Neural cell (in vitro differentiated cells): ENCODE data around the gene RSPRY1.

Experiments
- SMC3 ChIP-seq: fragments of 450-650 bp; conservative IDR thresholded peaks from 2 replicates; pipeline ENCODE4 v1.6.1; 2014; ENCODE audit warnings: antibody characterized with exemption, mild to moderate bottlenecking, moderate library complexity; ENCODE audit not compliant: poor library complexity
- TF ChIP-seq, protein P1 (sequence below): IDR thresholded peaks from 2 replicates; pipeline ENCODE4 v1.6.1; 2012; ENCODE audit warnings: borderline replicate concordance
- TF ChIP-seq, protein P2 (sequence below): fragments of 450-650 bp; IDR thresholded peaks from 2 replicates; pipeline ENCODE4 v1.5.1; 2014; ENCODE audit warnings: antibody characterized with exemption, mild to moderate bottlenecking, moderate library complexity; ENCODE audit not compliant: poor library complexity, severe bottlenecking

DNA sequence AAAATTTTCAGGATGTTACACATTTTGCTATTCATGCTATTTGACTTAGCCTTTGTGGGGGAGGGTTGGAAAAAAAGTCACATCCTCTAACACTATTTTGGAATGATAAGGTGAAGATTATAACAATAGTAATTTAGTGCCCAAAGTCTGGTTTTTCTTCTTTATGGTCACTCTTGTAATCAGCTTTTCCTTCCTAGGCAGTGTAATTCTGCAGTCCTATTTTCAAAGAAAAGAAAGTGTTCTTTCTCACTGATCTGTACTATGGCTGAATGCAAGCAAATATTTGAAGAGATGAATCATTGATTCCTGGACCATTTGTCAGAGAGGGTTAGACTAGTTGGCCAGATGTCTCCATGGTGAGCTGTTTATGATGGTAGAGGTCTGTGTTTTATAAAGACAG lies 8.4 kb downstream of the RSPRY1 start:
- TF ChIP-seq, protein P1, sequence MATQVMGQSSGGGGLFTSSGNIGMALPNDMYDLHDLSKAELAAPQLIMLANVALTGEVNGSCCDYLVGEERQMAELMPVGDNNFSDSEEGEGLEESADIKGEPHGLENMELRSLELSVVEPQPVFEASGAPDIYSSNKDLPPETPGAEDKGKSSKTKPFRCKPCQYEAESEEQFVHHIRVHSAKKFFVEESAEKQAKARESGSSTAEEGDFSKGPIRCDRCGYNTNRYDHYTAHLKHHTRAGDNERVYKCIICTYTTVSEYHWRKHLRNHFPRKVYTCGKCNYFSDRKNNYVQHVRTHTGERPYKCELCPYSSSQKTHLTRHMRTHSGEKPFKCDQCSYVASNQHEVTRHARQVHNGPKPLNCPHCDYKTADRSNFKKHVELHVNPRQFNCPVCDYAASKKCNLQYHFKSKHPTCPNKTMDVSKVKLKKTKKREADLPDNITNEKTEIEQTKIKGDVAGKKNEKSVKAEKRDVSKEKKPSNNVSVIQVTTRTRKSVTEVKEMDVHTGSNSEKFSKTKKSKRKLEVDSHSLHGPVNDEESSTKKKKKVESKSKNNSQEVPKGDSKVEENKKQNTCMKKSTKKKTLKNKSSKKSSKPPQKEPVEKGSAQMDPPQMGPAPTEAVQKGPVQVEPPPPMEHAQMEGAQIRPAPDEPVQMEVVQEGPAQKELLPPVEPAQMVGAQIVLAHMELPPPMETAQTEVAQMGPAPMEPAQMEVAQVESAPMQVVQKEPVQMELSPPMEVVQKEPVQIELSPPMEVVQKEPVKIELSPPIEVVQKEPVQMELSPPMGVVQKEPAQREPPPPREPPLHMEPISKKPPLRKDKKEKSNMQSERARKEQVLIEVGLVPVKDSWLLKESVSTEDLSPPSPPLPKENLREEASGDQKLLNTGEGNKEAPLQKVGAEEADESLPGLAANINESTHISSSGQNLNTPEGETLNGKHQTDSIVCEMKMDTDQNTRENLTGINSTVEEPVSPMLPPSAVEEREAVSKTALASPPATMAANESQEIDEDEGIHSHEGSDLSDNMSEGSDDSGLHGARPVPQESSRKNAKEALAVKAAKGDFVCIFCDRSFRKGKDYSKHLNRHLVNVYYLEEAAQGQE, result no peak
- TF ChIP-seq, protein P2, sequence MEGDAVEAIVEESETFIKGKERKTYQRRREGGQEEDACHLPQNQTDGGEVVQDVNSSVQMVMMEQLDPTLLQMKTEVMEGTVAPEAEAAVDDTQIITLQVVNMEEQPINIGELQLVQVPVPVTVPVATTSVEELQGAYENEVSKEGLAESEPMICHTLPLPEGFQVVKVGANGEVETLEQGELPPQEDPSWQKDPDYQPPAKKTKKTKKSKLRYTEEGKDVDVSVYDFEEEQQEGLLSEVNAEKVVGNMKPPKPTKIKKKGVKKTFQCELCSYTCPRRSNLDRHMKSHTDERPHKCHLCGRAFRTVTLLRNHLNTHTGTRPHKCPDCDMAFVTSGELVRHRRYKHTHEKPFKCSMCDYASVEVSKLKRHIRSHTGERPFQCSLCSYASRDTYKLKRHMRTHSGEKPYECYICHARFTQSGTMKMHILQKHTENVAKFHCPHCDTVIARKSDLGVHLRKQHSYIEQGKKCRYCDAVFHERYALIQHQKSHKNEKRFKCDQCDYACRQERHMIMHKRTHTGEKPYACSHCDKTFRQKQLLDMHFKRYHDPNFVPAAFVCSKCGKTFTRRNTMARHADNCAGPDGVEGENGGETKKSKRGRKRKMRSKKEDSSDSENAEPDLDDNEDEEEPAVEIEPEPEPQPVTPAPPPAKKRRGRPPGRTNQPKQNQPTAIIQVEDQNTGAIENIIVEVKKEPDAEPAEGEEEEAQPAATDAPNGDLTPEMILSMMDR, result no peak
- TF ChIP-seq SMC3, result no peak
